GM18502 (cell line): ENCODE measurements around the gene SLC38A5.
"Not testable (repeated sequence)": the region's sequence is repeated elsewhere in the genome, so short reads cannot be mapped to it uniquely, and the experiment has no call there.

Source experiments
- ATAC-seq: cut with Tn5 transposase; IDR thresholded peaks from one replicate; pipeline ENCODE4 v1.9.1; 2021; ENCODE audit warnings: mild to moderate bottlenecking; ENCODE audit not compliant: unreplicated experiment, poor library complexity

The SLC38A5 gene

GRCh38 chrX:48411860-48412259, 58.2 kb downstream of the SLC38A5 start, which contains the start of gene SSX4B:
Gene SSX4B, minus strand, starts transcription at chrX:48411960. Its CDS starts 588 bp downstream, at chrX:48411372.
- ATAC-seq, result not testable (repeated sequence)
